CD4-positive, alpha-beta T cell treated with Interleukin-12 subunit alpha and Interleukin-12 subunit beta, for 1 hour (primary cell): ENCODE measurements around the gene PADI1.

ENCODE experiments used
- DNase-seq: peaks from one replicate; pipeline ENCODE4 v3.0.0-alpha.2; 2020

The PADI1 gene

DNA sequence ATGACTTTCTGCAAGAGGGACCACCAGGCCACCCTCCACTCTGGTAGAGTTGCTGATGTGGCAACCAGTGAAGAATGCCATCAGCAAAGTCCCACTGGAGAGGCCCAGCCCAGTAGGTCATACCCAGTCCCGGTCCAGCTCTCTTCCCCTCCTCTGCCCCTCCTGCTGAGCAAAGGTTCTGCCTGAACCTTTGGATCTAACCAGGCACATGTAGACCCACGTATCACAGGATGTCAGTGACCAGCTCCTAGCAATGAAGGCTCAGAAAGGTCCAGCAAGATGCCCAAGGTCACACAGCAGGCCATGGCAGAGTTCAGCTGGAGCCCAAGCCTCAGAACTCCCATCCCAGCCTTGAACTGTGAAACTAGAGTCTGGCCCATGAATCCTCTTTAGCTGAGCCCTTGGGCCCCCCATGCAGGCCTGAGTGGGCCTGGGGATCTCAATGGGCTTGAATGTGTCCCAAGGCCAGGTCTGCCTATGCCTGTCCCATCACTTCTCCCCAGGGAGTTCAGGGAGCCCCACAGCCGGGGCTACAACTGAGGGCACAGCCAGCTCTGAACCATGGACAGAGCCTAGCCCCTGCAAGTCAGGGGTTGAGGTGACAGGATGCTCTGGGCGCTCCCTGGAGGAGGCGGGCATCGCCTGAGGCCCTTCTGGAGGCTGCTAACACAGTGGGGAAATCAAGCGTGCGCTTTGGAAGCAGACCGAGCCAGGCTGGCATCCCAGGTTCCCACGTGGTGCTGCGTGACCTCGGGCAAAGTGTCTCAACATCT lies 21.4 kb upstream of the PADI1 start:
- no peak for DNase-seq

DNA sequence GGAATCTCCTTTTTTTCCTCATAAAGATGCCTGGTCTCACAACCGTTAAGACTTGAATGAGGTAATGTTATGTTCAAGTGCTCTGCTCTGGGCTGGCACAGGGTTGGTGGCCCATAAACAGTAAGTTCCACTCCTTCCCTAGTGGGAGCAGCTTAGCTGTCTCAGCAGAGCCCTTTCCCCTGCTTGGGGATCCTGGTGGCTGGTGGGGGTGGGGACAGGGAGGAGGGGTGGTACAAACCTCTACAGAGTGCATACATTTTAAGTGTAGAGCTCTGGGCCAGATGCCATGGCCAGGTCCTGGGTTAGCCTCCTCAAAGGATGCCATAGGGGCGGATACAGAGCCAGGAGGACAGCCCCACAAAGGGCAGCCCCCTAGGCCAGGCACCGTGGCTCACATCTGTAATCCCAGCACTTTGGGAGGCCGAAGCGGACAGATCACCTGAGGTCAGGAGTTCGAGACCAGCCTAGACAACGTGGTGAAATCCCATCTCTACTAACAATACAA lies 20.7 kb upstream of the PADI1 start:
- no peak for DNase-seq

- DNase-seq, result no peak
Measured at GRCh38 chr1:17184822-17185484, 20.0 kb upstream of the PADI1 start.

- no peak for DNase-seq
Measured at GRCh38 chr1:17185485-17185860, 19.5 kb upstream of the PADI1 start.

GRCh38 chr1:17186216-17186909 lies 18.6 kb upstream of the PADI1 start:
- no peak for DNase-seq

GRCh38 chr1:17187051-17187450 lies 17.9 kb upstream of the PADI1 start:
- DNase-seq, result no peak

GRCh38 chr1:17188217-17188616 lies 16.7 kb upstream of the PADI1 start:
- no peak for DNase-seq

DNA sequence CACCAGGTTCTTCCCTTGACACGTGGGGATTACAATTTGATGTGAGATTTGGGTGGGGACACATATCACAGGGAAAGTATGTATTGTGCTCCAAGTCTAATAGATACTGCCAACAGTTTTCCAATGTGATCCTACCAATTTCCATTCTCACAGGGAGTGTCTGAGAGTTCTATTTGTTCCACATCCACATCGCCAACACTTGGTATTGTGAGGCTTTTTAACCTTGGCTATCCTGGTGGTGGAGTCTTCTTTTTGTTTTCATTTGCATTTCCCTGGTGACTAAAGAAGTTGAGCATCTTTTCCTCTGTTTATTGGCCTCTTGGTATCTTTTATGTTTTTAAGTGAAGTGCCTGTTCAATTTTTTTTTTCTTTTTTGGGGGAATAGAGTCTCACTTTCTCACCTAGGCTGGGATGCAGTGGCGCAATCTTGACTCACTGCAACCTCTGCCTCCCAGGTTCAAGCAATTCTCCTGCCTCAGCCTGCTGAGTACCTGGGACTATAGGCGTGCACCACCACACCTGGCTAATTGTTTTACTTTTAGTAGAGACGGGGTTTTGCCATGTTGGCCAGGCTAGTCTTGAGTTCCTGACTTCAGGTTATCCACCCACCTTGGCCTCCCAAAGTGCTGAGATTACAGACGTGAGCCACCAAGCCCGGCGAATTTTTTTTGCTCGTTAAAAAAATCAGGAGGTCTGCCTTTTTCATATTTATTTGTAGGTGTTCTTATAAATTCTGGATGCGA lies 15.9 kb upstream of the PADI1 start:
- no peak for DNase-seq

DNA sequence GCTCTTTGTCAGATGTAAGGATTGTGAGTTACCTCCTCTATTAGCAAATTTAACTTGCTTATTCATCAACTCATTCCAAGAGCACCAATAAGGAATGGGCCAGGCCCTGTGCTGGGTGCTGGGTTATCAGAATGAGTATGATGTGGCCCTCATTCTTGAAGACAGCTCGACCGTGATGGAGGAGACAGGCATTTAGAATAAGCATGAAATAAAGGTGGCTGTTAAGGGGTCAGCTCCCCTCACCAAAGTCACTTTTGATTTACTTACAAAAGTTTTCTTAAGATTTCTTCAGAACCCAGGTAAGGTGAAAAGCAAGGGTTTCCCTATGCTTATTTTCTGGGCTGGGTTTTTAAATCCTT lies 15.3 kb upstream of the PADI1 start:
- no peak for DNase-seq

DNA sequence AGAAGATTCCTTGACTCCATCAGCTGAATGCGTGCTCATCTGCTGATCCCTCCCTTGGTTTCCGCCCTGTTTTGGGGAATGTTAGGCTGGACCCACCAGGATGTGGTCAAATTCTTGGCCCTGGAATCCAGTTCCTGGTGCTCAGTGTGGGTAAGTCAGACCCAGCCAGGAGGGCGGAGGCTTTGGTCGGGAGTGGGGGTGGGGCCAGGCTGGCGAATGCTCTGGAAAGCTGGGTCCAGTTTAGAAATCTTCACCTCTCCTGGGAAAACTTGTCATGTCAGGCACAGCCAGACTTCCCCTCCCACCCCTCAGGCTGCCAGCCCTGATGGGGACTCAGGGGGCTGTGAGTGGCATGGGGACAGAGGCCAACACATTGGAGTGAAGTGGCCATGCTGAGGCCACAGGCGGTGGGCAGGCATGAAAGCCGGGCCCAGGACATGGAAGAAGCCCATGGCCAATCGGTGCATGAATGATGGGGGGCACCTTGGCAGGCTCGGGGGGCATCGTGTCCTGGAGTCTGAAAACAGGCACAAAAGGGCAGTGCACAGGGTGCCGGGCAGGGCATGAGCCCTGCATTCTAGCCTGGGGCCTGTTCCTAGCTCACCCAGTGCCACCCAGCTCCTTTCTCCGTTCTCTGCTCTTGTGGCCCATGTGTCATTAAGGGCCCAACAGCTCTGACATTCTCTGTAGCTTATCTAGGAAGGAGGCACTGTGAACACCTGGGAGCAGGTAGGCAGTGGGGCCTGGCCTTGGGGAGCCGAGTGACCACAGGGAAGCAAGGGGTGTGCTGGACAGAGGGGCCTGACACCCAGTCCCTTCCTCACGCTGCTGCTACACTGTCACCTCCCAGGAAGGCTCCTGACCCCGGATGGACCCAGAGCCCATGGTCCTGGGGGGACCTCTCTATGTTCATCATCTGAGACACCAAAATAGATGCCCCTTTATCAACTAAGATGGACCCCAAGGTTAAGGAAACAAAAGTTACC lies 14.6 kb upstream of the PADI1 start:
- no peak for DNase-seq

GRCh38 chr1:17191990-17192242 lies 13.0 kb upstream of the PADI1 start:
- no peak for DNase-seq

DNA sequence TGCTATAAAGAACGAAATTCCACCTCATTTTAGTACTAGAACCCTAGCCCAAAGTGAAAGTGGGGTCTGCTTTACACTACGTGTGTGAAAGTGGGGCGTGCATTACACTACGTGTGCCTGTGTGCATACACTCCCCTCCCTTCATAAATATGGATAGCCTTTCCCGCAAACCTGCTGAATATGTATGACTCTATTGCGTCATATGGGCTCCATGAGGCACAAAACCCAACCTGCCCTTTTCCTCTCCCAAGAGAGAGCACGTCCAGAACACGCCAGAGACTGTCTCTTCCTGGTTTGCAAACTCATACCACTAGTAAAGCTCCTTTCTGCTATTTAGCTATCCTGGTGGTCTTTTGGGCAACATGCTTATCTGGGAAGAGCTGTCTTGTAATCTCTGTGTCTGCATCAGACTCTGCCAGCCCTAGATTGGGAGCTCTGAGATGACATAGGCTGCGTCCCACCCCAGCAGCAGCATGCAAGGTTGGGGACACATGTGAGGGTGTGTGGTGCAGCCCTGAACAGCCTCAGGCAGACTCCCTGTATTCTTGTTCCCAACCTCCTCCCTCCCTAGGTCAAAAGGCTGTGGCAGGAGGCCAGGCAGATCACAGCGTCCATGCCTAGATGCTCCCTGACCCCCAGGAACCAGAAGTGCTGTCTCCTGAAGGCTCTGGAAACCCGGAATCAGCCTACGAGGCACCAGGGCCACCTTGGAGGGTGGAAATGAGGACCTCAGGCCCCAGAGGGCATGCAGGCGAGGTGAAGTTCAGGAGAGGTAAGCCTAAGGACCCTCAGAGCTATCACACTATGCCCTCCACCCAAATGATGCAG lies 12.3 kb upstream of the PADI1 start:
- DNase-seq, result no peak

DNA sequence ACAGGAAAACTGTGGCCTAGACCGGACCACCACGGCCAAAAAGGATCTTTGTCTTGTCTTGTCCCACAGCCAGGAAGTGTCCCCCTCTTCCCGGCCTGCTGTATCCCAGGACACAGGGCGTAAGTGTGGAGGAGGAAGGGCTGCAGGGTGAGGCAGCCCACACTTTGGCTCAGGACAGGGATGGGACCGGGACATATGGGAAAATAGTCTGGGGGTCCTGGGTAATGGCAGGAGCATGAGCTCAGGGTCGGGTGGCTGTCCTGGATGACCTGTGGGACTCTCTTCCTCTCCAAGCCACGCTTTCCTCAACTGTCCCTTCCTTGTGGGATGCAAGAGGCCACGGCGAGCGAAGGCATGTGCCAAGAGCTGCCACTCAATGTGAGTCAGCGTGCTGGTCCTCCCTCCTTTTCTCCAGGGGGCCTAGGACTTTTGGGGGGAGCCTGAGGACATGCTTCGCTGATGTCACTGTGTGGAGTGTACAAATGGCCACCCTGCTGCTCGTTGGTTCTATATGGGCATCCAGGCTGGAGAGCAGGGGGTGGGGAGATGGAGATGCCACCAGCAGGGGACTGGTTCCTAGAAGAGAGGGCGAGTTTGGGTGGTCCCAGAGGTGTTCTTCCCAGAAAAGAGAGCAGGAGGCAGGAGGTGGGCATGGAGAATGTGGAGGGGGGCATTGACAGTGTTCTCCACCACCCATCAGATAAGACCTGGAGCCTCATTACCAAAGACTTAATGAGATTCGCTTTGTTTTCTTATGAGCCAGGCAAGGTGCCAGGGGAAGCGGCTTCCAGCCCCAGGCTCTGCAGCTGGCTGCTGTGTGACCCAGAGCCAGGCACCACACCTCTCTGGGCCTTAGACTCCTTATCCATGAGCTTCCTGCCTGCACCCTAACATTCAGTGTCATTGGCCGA lies 11.5 kb upstream of the PADI1 start:
- DNase-seq, result no peak

DNA sequence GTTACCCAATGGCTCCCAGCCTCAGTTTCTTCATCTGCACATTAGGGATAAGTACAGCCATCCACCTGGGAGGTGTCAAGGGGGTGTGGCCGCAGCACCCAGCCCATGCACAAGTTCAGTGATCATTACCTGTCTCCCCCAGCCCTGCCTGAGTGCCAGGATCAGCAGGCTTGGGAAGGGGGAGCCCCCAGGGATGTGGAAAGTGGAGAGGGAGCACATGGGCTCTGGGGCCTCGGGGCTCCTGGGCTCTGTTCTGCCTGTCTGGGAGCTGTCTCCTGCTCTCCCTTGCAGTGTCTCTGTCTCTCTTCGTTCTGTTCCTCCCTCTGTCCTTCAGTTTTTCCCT lies 10.8 kb upstream of the PADI1 start:
- DNase-seq, result no peak

GRCh38 chr1:17194615-17195528 lies 10.1 kb upstream of the PADI1 start:
- DNase-seq, result no peak

DNA sequence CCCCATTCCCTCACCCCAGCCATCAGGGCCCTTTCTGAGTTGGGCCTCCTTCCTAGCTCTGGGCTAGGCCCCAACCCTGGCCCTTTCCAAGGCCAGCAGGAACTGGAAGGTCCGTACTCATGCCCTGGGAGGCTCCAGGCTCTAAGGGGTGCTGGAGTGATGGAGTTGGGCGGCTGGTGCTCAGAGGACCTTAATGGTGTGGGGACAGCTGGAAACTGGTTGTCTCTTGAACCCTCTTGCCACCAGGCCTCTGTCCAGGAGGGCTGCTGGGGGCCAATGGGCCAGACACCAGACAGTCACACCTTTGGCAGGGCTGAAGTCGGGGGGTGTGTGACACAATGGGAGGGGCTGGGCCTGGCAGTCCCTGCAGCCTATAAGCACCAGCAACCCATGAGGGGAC lies 9.2 kb upstream of the PADI1 start:
- DNase-seq, result no peak

- no peak for DNase-seq
Measured at GRCh38 chr1:17196496-17197185, 8.3 kb upstream of the PADI1 start.

DNA sequence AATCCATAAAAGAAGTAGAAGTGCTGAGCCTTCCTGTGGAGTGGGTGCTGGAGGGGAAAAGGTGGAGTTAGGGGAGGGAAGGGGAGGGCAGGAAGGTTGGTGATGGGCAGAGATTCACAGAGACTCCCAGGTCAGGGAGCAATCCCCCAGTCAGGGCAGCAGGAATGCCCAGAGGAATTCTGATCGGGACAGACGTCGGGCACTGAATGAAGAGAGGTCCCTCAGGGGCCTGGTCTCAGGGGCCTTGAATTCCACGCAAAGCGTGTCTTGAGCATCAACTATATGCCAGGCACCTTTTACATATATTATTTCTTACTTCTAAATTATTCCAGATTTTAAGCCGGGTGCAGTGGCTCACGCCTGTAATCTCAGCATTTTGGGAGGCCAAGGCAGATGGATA lies 7.2 kb upstream of the PADI1 start:
- DNase-seq, result no peak
